ENCODE data around the gene ADARB2.
"Not testable (repeated sequence)": the region's sequence is repeated elsewhere in the genome, so short reads cannot be mapped to it uniquely, and the experiment has no call there.

The ADARB2 gene

GRCh38 chr10:1642600-1643160 is 94.6 kb downstream of the ADARB2 start:
- ATAC-seq, result no peak
- DNase-seq, result no peak

- DNase-seq (no peak), ATAC-seq (no peak)
Observed at GRCh38 chr10:1641402-1641801, 95.9 kb downstream of the ADARB2 start.

GRCh38 chr10:1638889-1639419 is 98.4 kb downstream of the ADARB2 start:
- DNase-seq (no peak), ATAC-seq (no peak)

GRCh38 chr10:1635340-1635739 is 102.0 kb downstream of the ADARB2 start:
- no peak for ATAC-seq
- DNase-seq, result no peak

GRCh38 chr10:1634239-1634638 is 103.1 kb downstream of the ADARB2 start:
- DNase-seq (no peak), ATAC-seq (no peak)

- no peak for DNase-seq
- no peak for ATAC-seq
Observed at GRCh38 chr10:1633783-1634182, 103.5 kb downstream of the ADARB2 start.

- DNase-seq (no peak), ATAC-seq (no peak)
Observed at GRCh38 chr10:1632596-1632995, 104.7 kb downstream of the ADARB2 start.

- ATAC-seq, result no peak
Observed at GRCh38 chr10:1632141-1632540, 105.2 kb downstream of the ADARB2 start.

GRCh38 chr10:1631282-1631681 is 106.0 kb downstream of the ADARB2 start:
- no peak for DNase-seq
- ATAC-seq, result no peak

More at GRCh38 chr10:1632141-1632540, 105.2 kb downstream of the ADARB2 start:
- DNase-seq, result no peak

GRCh38 chr10:1630304-1630703 is 107.0 kb downstream of the ADARB2 start:
- ATAC-seq (no peak), DNase-seq (no peak)

- no peak for DNase-seq
- ATAC-seq, result no peak
Observed at GRCh38 chr10:1629326-1630198, 107.8 kb downstream of the ADARB2 start.

- ATAC-seq (no peak), DNase-seq (no peak)
Observed at GRCh38 chr10:1628757-1629156, 108.6 kb downstream of the ADARB2 start.

- DNase-seq (no peak), ATAC-seq (no peak)
Observed at GRCh38 chr10:1627945-1628344, 109.4 kb downstream of the ADARB2 start.

- DNase-seq (no peak), ATAC-seq (no peak)
Observed at GRCh38 chr10:1626835-1627234, 110.5 kb downstream of the ADARB2 start.

- DNase-seq, result no peak
- ATAC-seq, result no peak
Observed at GRCh38 chr10:1626410-1626809, 110.9 kb downstream of the ADARB2 start.

- ATAC-seq, result no peak
- no peak for DNase-seq
Observed at GRCh38 chr10:1625731-1626130, 111.6 kb downstream of the ADARB2 start.

- ATAC-seq (no peak), DNase-seq (no peak)
Observed at GRCh38 chr10:1625079-1625478, 112.2 kb downstream of the ADARB2 start.

- DNase-seq (no peak), ATAC-seq (no peak)
Observed at GRCh38 chr10:1624240-1624639, 113.1 kb downstream of the ADARB2 start.

GRCh38 chr10:1620803-1621202 is 116.5 kb downstream of the ADARB2 start:
- DNase-seq (no peak), ATAC-seq (peak; percentile 63)

GRCh38 chr10:1617376-1618317 is 119.7 kb downstream of the ADARB2 start:
- ATAC-seq, DNase-seq: not testable (repeated sequence)

- DNase-seq, ATAC-seq: not testable (repeated sequence)
Observed at GRCh38 chr10:1616701-1617100, 120.6 kb downstream of the ADARB2 start.
